Measurements from ENCODE around the gene NXPH1. TPM values are rescaled to one million over a fixed set of nuclear protein-coding genes. Genes with fewer than 3 reads are reported as not detected.

NXPH1 gene
- total RNA-seq, 1 donor from 2014 or later = not detected

DNA sequence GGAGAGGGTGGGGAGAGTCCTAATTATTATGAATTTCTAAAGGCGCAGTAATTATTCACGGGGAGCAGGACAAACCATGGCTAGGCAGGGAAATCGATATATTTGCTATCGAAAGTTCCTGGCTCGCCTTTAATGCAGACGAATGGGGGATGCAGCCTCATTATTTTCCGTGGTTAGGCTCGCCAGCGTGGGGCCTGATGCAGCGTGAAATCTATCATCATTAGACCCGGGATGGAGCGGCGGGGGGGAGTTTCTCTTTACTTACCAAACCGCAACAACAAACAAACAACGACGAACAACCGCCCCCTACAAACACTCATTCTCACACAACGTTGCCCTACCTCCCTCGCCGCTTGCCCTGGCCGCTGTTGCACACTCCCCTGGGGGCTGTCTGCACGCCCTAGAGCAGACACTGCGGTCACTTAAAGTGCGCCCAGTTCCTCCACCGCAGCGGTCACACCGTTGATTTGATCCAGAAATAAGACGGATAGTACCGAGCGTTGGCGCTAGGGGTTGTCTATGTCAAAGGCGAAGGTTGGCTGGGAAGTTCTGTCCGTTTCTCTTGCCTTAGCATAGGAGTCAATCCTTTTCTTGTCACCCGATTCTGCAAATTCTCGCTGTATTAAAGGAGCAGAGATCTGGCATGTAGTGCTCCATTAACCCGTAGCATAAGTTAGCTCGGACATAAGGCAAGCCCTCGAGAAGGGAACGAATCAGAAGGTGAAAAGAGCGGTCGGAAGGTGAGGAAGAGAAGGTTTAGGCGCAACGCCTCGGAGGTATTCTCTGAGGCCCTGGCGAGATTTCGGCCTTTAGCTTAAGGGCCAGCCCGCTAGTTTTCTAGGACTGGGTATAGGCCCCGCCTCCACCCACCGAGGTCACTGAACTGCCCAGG lies 10.4 kb downstream of the NXPH1 start:
- Histone ChIP-seq H3K27me3 (peaks cover 71% of the 10 kb centered on the region), H3K27ac (no peak overlapping the region), H3K9me3 (no peaks in the 10 kb centered on the region), H3K36me3 (no peaks in the 10 kb centered on the region), H3K4me1 (no peaks in the 10 kb centered on the region), H3K4me3 (no peak overlapping the region)
- intact Hi-C loops (cut with DNase I) = no loop called here
- DNase-seq (no peak), ATAC-seq (no peak)
- TF ChIP-seq, protein P1, sequence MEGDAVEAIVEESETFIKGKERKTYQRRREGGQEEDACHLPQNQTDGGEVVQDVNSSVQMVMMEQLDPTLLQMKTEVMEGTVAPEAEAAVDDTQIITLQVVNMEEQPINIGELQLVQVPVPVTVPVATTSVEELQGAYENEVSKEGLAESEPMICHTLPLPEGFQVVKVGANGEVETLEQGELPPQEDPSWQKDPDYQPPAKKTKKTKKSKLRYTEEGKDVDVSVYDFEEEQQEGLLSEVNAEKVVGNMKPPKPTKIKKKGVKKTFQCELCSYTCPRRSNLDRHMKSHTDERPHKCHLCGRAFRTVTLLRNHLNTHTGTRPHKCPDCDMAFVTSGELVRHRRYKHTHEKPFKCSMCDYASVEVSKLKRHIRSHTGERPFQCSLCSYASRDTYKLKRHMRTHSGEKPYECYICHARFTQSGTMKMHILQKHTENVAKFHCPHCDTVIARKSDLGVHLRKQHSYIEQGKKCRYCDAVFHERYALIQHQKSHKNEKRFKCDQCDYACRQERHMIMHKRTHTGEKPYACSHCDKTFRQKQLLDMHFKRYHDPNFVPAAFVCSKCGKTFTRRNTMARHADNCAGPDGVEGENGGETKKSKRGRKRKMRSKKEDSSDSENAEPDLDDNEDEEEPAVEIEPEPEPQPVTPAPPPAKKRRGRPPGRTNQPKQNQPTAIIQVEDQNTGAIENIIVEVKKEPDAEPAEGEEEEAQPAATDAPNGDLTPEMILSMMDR (IDR thresholded peaks at IDR 0.05) = no peak

- H3K36me3 ChIP-seq = no peaks in the 10 kb centered on the region
- no peak overlapping the region for H3K27ac ChIP-seq
- intact Hi-C loops (cut with DNase I) = no loop called here
- H3K27me3 ChIP-seq = peaks cover 65% of the 10 kb centered on the region
- ATAC-seq = no peak
- TF ChIP-seq, protein P1 (IDR thresholded peaks at IDR 0.05) = no peak
- no peak for DNase-seq
- H3K9me3 ChIP-seq = no peaks in the 10 kb centered on the region
- no peaks in the 10 kb centered on the region for H3K4me1 ChIP-seq
- no peak overlapping the region for H3K4me3 ChIP-seq
Observed at GRCh38 chr7:8444468-8444769, 11.0 kb downstream of the NXPH1 start.

GRCh38 chr7:8453535-8453934 lies 20.1 kb downstream of the NXPH1 start:
- no peak overlapping the region for H3K27ac ChIP-seq
- TF ChIP-seq, protein P1 (IDR thresholded peaks at IDR 0.05) = no peak
- no peaks in the 10 kb centered on the region for H3K27me3 ChIP-seq
- ATAC-seq (no peak), DNase-seq (no peak)
- no peaks in the 10 kb centered on the region for H3K4me1 ChIP-seq
- intact Hi-C loops (cut with DNase I) = no loop called here
- no peak overlapping the region for H3K4me3 ChIP-seq
- no peaks in the 10 kb centered on the region for H3K36me3 ChIP-seq
- no peaks in the 10 kb centered on the region for H3K9me3 ChIP-seq

DNA sequence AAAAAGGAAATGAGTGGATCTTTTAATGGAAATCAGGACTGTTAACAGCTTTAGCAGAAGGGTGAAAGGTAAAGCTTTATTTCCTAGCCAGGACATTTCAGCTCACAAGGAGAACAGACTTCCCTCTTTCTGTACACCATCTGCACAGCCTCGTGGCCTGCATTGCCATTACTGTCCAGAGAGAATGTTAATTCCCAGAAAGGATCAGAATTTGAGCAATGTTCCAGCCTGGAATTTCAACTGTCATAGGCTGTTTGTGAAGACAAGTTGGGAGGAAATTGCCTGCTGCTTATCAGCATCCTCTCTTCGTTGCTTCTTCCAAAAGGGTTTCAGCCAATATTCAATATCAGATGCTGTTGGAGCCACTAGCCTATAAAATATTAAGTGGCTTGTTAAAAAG lies 22.0 kb downstream of the NXPH1 start:
- no peak for ATAC-seq
- TF ChIP-seq, protein P1 (IDR thresholded peaks at IDR 0.05) = no peak

DNA sequence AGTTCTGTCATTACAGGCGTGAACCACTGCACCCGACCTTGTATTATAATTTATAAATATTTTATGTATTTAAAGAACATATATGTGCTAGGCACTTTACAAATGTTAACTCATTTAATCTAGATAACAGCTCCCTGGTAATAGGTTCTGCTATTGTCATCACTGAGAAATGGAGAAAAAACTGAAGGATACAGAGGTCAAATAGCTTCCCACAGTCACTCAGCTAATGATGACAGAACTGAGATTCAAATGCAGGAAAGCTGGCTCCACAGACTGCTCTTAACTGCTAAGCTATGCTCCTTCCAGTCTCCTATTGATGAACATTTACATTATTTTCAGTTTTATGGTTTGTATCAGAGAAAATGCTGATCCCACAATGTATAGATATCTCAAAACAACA lies 28.9 kb downstream of the NXPH1 start:
- Histone ChIP-seq H3K27ac (no peak overlapping the region), H3K36me3 (no peaks in the 10 kb centered on the region), H3K4me3 (no peak overlapping the region), H3K4me1 (no peaks in the 10 kb centered on the region), H3K9me3 (no peaks in the 10 kb centered on the region), H3K27me3 (no peaks in the 10 kb centered on the region)
- ATAC-seq = no peak
- intact Hi-C loops (cut with DNase I) = no loop called here
- TF ChIP-seq, protein P1 (IDR thresholded peaks at IDR 0.05) = no peak
- no peak for DNase-seq

More for the DNA sequence above, 22.0 kb downstream of the NXPH1 start:
- no peak for DNase-seq
- no peaks in the 10 kb centered on the region for H3K4me1 ChIP-seq
- H3K27ac ChIP-seq = no peak overlapping the region
- no peak overlapping the region for H3K4me3 ChIP-seq
- H3K9me3 ChIP-seq = no peaks in the 10 kb centered on the region
- no peaks in the 10 kb centered on the region for H3K27me3 ChIP-seq
- intact Hi-C loops (cut with DNase I) = no loop called here
- H3K36me3 ChIP-seq = no peaks in the 10 kb centered on the region
